ENCODE results near the gene PHTF1. TPM values are rescaled to one million over a fixed set of nuclear protein-coding genes. Genes with fewer than 3 reads are reported as not detected.
A peak's percentile ranks its signal among the peaks of the same experiment; 100 is the strongest.

The PHTF1 gene
- total RNA-seq, 2 experiments from 2014 or later = 17.0 to 18.7 TPM

GRCh38 chr1:113788802-113789201 is 29.5 kb upstream of the PHTF1 start:
- CTCF ChIA-PET = interaction anchor here (0.8 to 2.0 kb wide), 4 partner anchors 11 to 22 kb away, joined by 3 to 5 read pairs (median 4); no protein-coding TSS in a partner anchor
- Mint-ChIP-seq H3K4me1 (peaks cover 55% of the 10 kb centered on the region), H3K9me3 (peaks cover 2% of the 10 kb centered on the region), H3K27me3 (no peaks in the 10 kb centered on the region), H3K4me3 (no peak overlapping the region), H3K27ac (no peak overlapping the region), H3K36me3 (ENCODE audit: low read depth) (peaks cover 64% of the 10 kb centered on the region)
- DNase-seq = no peak
- POLR2A ChIA-PET = no interaction called here

GRCh38 chr1:113787663-113788062 is 28.4 kb upstream of the PHTF1 start:
- ChIA-PET CTCF (interaction anchor here (1.4 to 2.0 kb wide), 2 partner anchors 16 to 18 kb away, joined by 3 to 5 read pairs; no protein-coding TSS in a partner anchor), POLR2A (no interaction called here)
- DNase-seq = no peak
- Mint-ChIP-seq H3K9me3 (peaks cover 2% of the 10 kb centered on the region), H3K4me1 (peaks cover 48% of the 10 kb centered on the region), H3K27me3 (no peaks in the 10 kb centered on the region), H3K36me3 (ENCODE audit: low read depth) (peaks cover 63% of the 10 kb centered on the region), H3K27ac (no peak overlapping the region), H3K4me3 (no peak overlapping the region)

- peaks cover 40% of the 10 kb centered on the region for H3K4me1 Mint-ChIP-seq
- H3K9me3 Mint-ChIP-seq = peaks cover 2% of the 10 kb centered on the region
- no peak overlapping the region for H3K4me3 Mint-ChIP-seq
- H3K27ac Mint-ChIP-seq = peak overlapping the region; percentile 72
- H3K36me3 Mint-ChIP-seq (ENCODE audit: low read depth) = peaks cover 58% of the 10 kb centered on the region
- H3K27me3 Mint-ChIP-seq = no peaks in the 10 kb centered on the region
- no peak for DNase-seq
- POLR2A ChIA-PET = no interaction called here
- CTCF ChIA-PET = interaction anchor here (1.1 to 1.5 kb wide), 2 partner anchors 26 to 43 kb away, joined by 3 read pairs; no protein-coding TSS in a partner anchor
Observed at GRCh38 chr1:113786069-113786468, 26.8 kb upstream of the PHTF1 start.

GRCh38 chr1:113784104-113784779 is 25.0 kb upstream of the PHTF1 start:
- no peak for DNase-seq
- H3K9me3 Mint-ChIP-seq = peaks cover under 1% of the 10 kb centered on the region
- peak overlapping the region; percentile 96 for H3K27ac Mint-ChIP-seq
- H3K4me3 Mint-ChIP-seq = peak overlapping the region; percentile 67
- ChIA-PET CTCF (interaction anchor here (0.7 to 0.9 kb wide), 2 partner anchors 29 to 193 kb away, joined by 3 to 4 read pairs; no protein-coding TSS in a partner anchor), POLR2A (interaction anchor here (0.6 kb wide), 1 partner anchor 25 kb away, joined by 3 read pairs; no protein-coding TSS in a partner anchor)
- peaks cover 31% of the 10 kb centered on the region for H3K4me1 Mint-ChIP-seq
- peaks cover 41% of the 10 kb centered on the region for H3K36me3 Mint-ChIP-seq (ENCODE audit: low read depth)
- H3K27me3 Mint-ChIP-seq = no peaks in the 10 kb centered on the region

GRCh38 chr1:113783254-113784103 is 24.2 kb upstream of the PHTF1 start:
- peaks cover 39% of the 10 kb centered on the region for H3K36me3 Mint-ChIP-seq (ENCODE audit: low read depth)
- CTCF ChIA-PET = no interaction called here

GRCh38 chr1:113782406-113782805 is 23.1 kb upstream of the PHTF1 start:
- no peak for DNase-seq
- Mint-ChIP-seq H3K9me3 (peaks cover 3% of the 10 kb centered on the region), H3K36me3 (ENCODE audit: low read depth) (peaks cover 31% of the 10 kb centered on the region), H3K27me3 (no peaks in the 10 kb centered on the region), H3K27ac (peak overlapping the region; percentile 69), H3K4me3 (no peak overlapping the region), H3K4me1 (peaks cover 26% of the 10 kb centered on the region)
- ChIA-PET POLR2A (no interaction called here), CTCF (interaction anchor here (2.0 kb wide), 1 partner anchor 30 kb away, joined by 6 read pairs; the partner anchor contains the start of gene RSBN1)

More at GRCh38 chr1:113783254-113784103, 24.2 kb upstream of the PHTF1 start:
- H3K9me3 Mint-ChIP-seq = peaks cover 3% of the 10 kb centered on the region
- no peaks in the 10 kb centered on the region for H3K27me3 Mint-ChIP-seq
- H3K4me1 Mint-ChIP-seq = peaks cover 33% of the 10 kb centered on the region
- DNase-seq = peak; percentile 75
- peak overlapping the region; percentile 67 for H3K4me3 Mint-ChIP-seq
- POLR2A ChIA-PET = interaction anchor here (0.6 kb wide), 1 partner anchor 179 kb away, joined by 6 read pairs; no protein-coding TSS in a partner anchor
- H3K27ac Mint-ChIP-seq = peak overlapping the region; percentile 96

- Mint-ChIP-seq H3K27me3 (no peaks in the 10 kb centered on the region), H3K4me1 (peaks cover 10% of the 10 kb centered on the region), H3K4me3 (no peak overlapping the region), H3K27ac (no peak overlapping the region), H3K36me3 (ENCODE audit: low read depth) (peaks cover 31% of the 10 kb centered on the region), H3K9me3 (peaks cover 3% of the 10 kb centered on the region)
- ChIA-PET POLR2A (no interaction called here), CTCF (interaction anchor here (0.8 to 2.0 kb wide), 3 partner anchors 8 to 31 kb away, joined by 3 to 6 read pairs (median 4); partner anchors contain the start of gene RSBN1)
- no peak for DNase-seq
Observed at GRCh38 chr1:113780374-113781146, 21.3 kb upstream of the PHTF1 start.

- no peaks in the 10 kb centered on the region for H3K27me3 Mint-ChIP-seq
- H3K4me3 Mint-ChIP-seq = no peak overlapping the region
- H3K27ac Mint-ChIP-seq = no peak overlapping the region
- DNase-seq = no peak
- ChIA-PET CTCF (no interaction called here), POLR2A (no interaction called here)
- H3K36me3 Mint-ChIP-seq (ENCODE audit: low read depth) = peaks cover 31% of the 10 kb centered on the region
- peaks cover 7% of the 10 kb centered on the region for H3K4me1 Mint-ChIP-seq
- H3K9me3 Mint-ChIP-seq = peaks cover 3% of the 10 kb centered on the region
Observed at GRCh38 chr1:113779542-113779941, 20.3 kb upstream of the PHTF1 start.

- Mint-ChIP-seq H3K4me1 (peaks cover 7% of the 10 kb centered on the region), H3K9me3 (peaks cover 3% of the 10 kb centered on the region), H3K4me3 (no peak overlapping the region), H3K27me3 (no peaks in the 10 kb centered on the region), H3K36me3 (ENCODE audit: low read depth) (peaks cover 26% of the 10 kb centered on the region), H3K27ac (no peak overlapping the region)
- CTCF ChIA-PET = interaction anchor here (0.5 to 0.6 kb wide), 2 partner anchors 143 to 817 kb away, joined by 3 read pairs; no protein-coding TSS in a partner anchor
- DNase-seq = no peak
- POLR2A ChIA-PET = no interaction called here
Observed at GRCh38 chr1:113777561-113777960, 18.3 kb upstream of the PHTF1 start.

GRCh38 chr1:113770031-113770430 is 10.7 kb upstream of the PHTF1 start:
- peaks cover 55% of the 10 kb centered on the region for H3K36me3 Mint-ChIP-seq (ENCODE audit: low read depth)
- POLR2A ChIA-PET = no interaction called here

GRCh38 chr1:113769601-113769970 is 10.3 kb upstream of the PHTF1 start:
- peaks cover 32% of the 10 kb centered on the region for H3K4me1 Mint-ChIP-seq
- no peaks in the 10 kb centered on the region for H3K27me3 Mint-ChIP-seq
- no peaks in the 10 kb centered on the region for H3K9me3 Mint-ChIP-seq
- H3K36me3 Mint-ChIP-seq (ENCODE audit: low read depth) = peaks cover 59% of the 10 kb centered on the region
- no peak for DNase-seq
- ChIA-PET POLR2A (no interaction called here), CTCF (interaction anchor here (0.6 kb wide), 1 partner anchor 641 kb away, joined by 5 read pairs; no protein-coding TSS in a partner anchor)
- no peak overlapping the region for H3K4me3 Mint-ChIP-seq
- H3K27ac Mint-ChIP-seq = no peak overlapping the region

More at GRCh38 chr1:113770031-113770430, 10.7 kb upstream of the PHTF1 start:
- peaks cover 32% of the 10 kb centered on the region for H3K4me1 Mint-ChIP-seq
- H3K27me3 Mint-ChIP-seq = no peaks in the 10 kb centered on the region
- no peak overlapping the region for H3K27ac Mint-ChIP-seq
- no peaks in the 10 kb centered on the region for H3K9me3 Mint-ChIP-seq
- no peak for DNase-seq
- no peak overlapping the region for H3K4me3 Mint-ChIP-seq
- CTCF ChIA-PET = interaction anchor here (0.6 kb wide), 1 partner anchor 641 kb away, joined by 5 read pairs; no protein-coding TSS in a partner anchor

- H3K4me1 Mint-ChIP-seq = peaks cover 32% of the 10 kb centered on the region
- no peaks in the 10 kb centered on the region for H3K9me3 Mint-ChIP-seq
- DNase-seq = no peak
- POLR2A ChIA-PET = no interaction called here
- CTCF ChIA-PET = interaction anchor here (0.6 kb wide), 1 partner anchor 642 kb away, joined by 5 read pairs; no protein-coding TSS in a partner anchor
- peaks cover 62% of the 10 kb centered on the region for H3K36me3 Mint-ChIP-seq (ENCODE audit: low read depth)
- no peak overlapping the region for H3K27ac Mint-ChIP-seq
- H3K4me3 Mint-ChIP-seq = no peak overlapping the region
- H3K27me3 Mint-ChIP-seq = no peaks in the 10 kb centered on the region
Observed at GRCh38 chr1:113768916-113769600, 9.8 kb upstream of the PHTF1 start.
